NT2/D1 (cell line): ENCODE results near the gene TPD52L1.

Source experiments
- DNase-seq: peaks from one replicate; pipeline ENCODE4 v3.0.0-alpha.2; 2011; ENCODE audit warnings: low read depth, low spot score
- H3K27me3 ChIP-seq: 2 replicates; pipeline ENCODE4 v1.6.0; 2011; ENCODE audit warnings: mild to moderate bottlenecking; ENCODE audit not compliant: insufficient read length, insufficient read depth
- H3K36me3 ChIP-seq: 2 replicates; pipeline ENCODE4 v1.6.1; 2011; ENCODE audit warnings: mild to moderate bottlenecking, low read length, mixed read lengths; ENCODE audit not compliant: insufficient read depth, insufficient read length
- H3K4me1 ChIP-seq: 2 replicates; pipeline ENCODE4 v1.5.1; 2011; ENCODE audit not compliant: insufficient read depth, insufficient read length
- H3K4me3 ChIP-seq: 2 replicates; pipeline ENCODE4 v1.5.1; 2011; ENCODE audit warnings: low read depth; ENCODE audit not compliant: insufficient read length
- H3K9ac ChIP-seq: 2 replicates; pipeline ENCODE4 v1.6.0; 2011; ENCODE audit warnings: low read depth; ENCODE audit not compliant: insufficient read length
- H3K9me3 ChIP-seq: 2 replicates; pipeline ENCODE4 v1.5.1; 2011; ENCODE audit warnings: mild to moderate bottlenecking, low read length; ENCODE audit not compliant: insufficient read depth
- SUZ12 ChIP-seq: IDR thresholded peaks from 2 replicates; pipeline ENCODE4 v1.6.1; 2011; ENCODE audit not compliant: insufficient read length, insufficient read depth; ENCODE audit errors: extremely low read depth
- YY1 ChIP-seq: IDR thresholded peaks from 2 replicates; pipeline ENCODE4 v1.6.1; 2011; ENCODE audit not compliant: insufficient read length, insufficient read depth
- ZNF274 ChIP-seq: IDR thresholded peaks from 2 replicates; pipeline ENCODE4 v1.6.1; 2011; ENCODE audit warnings: mild to moderate bottlenecking, low read depth, low read length

Gene TPD52L1

GRCh38 chr6:125208625-125209249 lies 55.2 kb downstream of the TPD52L1 start:
- no peak overlapping the region for H3K9ac ChIP-seq
- H3K36me3 ChIP-seq = no peaks in the 10 kb centered on the region
- TF ChIP-seq ZNF274 (no peak), SUZ12 (no peak), YY1 (no peak)
- H3K27me3 ChIP-seq = no peaks in the 10 kb centered on the region
- no peaks in the 10 kb centered on the region for H3K9me3 ChIP-seq
- DNase-seq = no peak
- H3K4me1 ChIP-seq = no peaks in the 10 kb centered on the region
- no peak overlapping the region for H3K4me3 ChIP-seq

- TF ChIP-seq YY1 = no peak
- TF ChIP-seq ZNF274 = no peak
- no peak for TF ChIP-seq SUZ12
- Histone ChIP-seq H3K4me1 (no peaks in the 10 kb centered on the region), H3K4me3 (no peak overlapping the region), H3K9ac (no peak overlapping the region), H3K36me3 (no peaks in the 10 kb centered on the region), H3K9me3 (no peaks in the 10 kb centered on the region), H3K27me3 (no peaks in the 10 kb centered on the region)
- DNase-seq = no peak
These were observed 57.1 kb downstream of the TPD52L1 start for GRCh38 chr6:125210667-125211066.

GRCh38 chr6:125211352-125211751 lies 57.8 kb downstream of the TPD52L1 start:
- Histone ChIP-seq H3K4me3 (no peak overlapping the region), H3K9me3 (no peaks in the 10 kb centered on the region), H3K36me3 (no peaks in the 10 kb centered on the region), H3K27me3 (no peaks in the 10 kb centered on the region), H3K9ac (no peak overlapping the region), H3K4me1 (no peaks in the 10 kb centered on the region)
- no peak for DNase-seq
- TF ChIP-seq ZNF274 (no peak), YY1 (no peak), SUZ12 (no peak)

GRCh38 chr6:125212377-125212776 lies 58.8 kb downstream of the TPD52L1 start:
- Histone ChIP-seq H3K27me3 (no peaks in the 10 kb centered on the region), H3K9me3 (no peaks in the 10 kb centered on the region), H3K36me3 (no peaks in the 10 kb centered on the region), H3K4me1 (no peaks in the 10 kb centered on the region), H3K4me3 (no peak overlapping the region), H3K9ac (no peak overlapping the region)
- TF ChIP-seq ZNF274 (no peak), YY1 (no peak), SUZ12 (no peak)
- no peak for DNase-seq

GRCh38 chr6:125213939-125214338 lies 60.4 kb downstream of the TPD52L1 start:
- no peak for DNase-seq
- Histone ChIP-seq H3K4me1 (no peaks in the 10 kb centered on the region), H3K36me3 (no peaks in the 10 kb centered on the region), H3K9ac (no peak overlapping the region), H3K4me3 (no peak overlapping the region), H3K27me3 (no peaks in the 10 kb centered on the region), H3K9me3 (no peaks in the 10 kb centered on the region)
- TF ChIP-seq YY1 (no peak), ZNF274 (no peak), SUZ12 (no peak)

GRCh38 chr6:125215252-125215819 lies 61.8 kb downstream of the TPD52L1 start:
- TF ChIP-seq SUZ12 (no peak), YY1 (no peak), ZNF274 (no peak)
- no peaks in the 10 kb centered on the region for H3K9me3 ChIP-seq

GRCh38 chr6:125216015-125216414 lies 62.4 kb downstream of the TPD52L1 start:
- TF ChIP-seq YY1 = no peak
- TF ChIP-seq SUZ12 = no peak
- no peak for TF ChIP-seq ZNF274
- no peaks in the 10 kb centered on the region for H3K9me3 ChIP-seq
- no peaks in the 10 kb centered on the region for H3K36me3 ChIP-seq
- no peak for DNase-seq
- no peak overlapping the region for H3K4me3 ChIP-seq
- no peak overlapping the region for H3K9ac ChIP-seq
- no peaks in the 10 kb centered on the region for H3K4me1 ChIP-seq
- no peaks in the 10 kb centered on the region for H3K27me3 ChIP-seq

More at GRCh38 chr6:125215252-125215819, 61.8 kb downstream of the TPD52L1 start:
- no peaks in the 10 kb centered on the region for H3K27me3 ChIP-seq
- H3K9ac ChIP-seq = no peak overlapping the region
- no peak overlapping the region for H3K4me3 ChIP-seq
- no peaks in the 10 kb centered on the region for H3K4me1 ChIP-seq
- DNase-seq = no peak
- H3K36me3 ChIP-seq = no peaks in the 10 kb centered on the region
